ENCODE measurements around the gene HSPA8.

HSPA8 gene

DNA sequence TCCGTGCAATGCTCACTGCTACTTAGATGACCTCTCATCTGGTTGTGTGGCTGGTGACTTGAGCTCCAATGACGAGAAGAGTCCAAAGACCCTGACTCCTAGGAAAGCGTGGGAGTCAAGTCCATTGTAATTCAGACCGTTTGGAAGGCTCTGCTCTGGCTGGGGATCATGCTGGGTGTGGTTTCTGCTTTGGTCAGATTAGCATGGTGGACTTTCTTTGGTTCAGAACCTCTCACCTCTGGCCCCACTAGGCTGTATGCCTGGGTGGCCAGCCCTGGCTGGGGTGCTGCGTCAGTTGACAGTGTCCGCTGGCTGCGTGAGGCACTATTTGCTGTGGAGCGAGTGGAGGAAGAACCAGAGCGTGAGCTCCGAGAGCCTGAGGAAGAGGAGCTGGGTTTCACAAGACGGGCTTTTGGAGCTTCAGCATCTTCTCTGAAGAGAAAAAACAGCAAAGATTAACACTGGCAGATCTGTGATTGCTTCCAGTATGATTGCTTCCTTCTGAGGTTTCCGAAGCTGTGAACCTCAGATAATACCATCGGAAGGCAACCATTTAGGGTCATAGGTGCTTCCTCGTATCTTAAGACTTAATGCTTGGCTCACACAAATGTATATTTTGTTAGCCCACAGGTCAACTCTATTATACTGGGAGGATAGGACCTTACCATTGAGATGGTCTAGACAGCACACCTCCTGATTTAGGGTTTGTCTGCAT lies 11.6 kb upstream of the HSPA8 start:
- H3K9me2 ChIP-seq (replicated peaks; ENCODE audit: low read depth, low read length) = no peaks in the 10 kb centered on the region
- H3K4me1 ChIP-seq (ENCODE audit: insufficient read depth, low read length, poor library complexity, severe bottlenecking) = peaks cover 8% of the 10 kb centered on the region
- H3K9me3 ChIP-seq (ENCODE audit: insufficient read depth, low read depth, low read length) = no peaks in the 10 kb centered on the region
- H2AFZ ChIP-seq (ENCODE audit: low read length) = no peak overlapping the region
- H3K4me3 ChIP-seq (ENCODE audit: low read length, poor library complexity, severe bottlenecking) = no peak overlapping the region
- H3K36me3 ChIP-seq (ENCODE audit: insufficient read depth, low read length) = no peaks in the 10 kb centered on the region
- no peaks in the 10 kb centered on the region for H3K79me2 ChIP-seq (ENCODE audit: insufficient read depth, low read length)
- no peak overlapping the region for H3K9ac ChIP-seq (ENCODE audit: low read depth, low read length, poor library complexity, severe bottlenecking)
- H3F3A ChIP-seq (ENCODE audit: low read depth) = no peaks in the 10 kb centered on the region
- TF ChIP-seq, protein P1, sequence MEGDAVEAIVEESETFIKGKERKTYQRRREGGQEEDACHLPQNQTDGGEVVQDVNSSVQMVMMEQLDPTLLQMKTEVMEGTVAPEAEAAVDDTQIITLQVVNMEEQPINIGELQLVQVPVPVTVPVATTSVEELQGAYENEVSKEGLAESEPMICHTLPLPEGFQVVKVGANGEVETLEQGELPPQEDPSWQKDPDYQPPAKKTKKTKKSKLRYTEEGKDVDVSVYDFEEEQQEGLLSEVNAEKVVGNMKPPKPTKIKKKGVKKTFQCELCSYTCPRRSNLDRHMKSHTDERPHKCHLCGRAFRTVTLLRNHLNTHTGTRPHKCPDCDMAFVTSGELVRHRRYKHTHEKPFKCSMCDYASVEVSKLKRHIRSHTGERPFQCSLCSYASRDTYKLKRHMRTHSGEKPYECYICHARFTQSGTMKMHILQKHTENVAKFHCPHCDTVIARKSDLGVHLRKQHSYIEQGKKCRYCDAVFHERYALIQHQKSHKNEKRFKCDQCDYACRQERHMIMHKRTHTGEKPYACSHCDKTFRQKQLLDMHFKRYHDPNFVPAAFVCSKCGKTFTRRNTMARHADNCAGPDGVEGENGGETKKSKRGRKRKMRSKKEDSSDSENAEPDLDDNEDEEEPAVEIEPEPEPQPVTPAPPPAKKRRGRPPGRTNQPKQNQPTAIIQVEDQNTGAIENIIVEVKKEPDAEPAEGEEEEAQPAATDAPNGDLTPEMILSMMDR (conservative IDR thresholded peaks at IDR 0.05; ENCODE audit: low read length) = no peak
- TF ChIP-seq EZH2phosphoT487 (IDR thresholded peaks at IDR 0.05; ENCODE audit: borderline replicate concordance) = no peak
- H3K4me2 ChIP-seq (ENCODE audit: low read depth, low read length, poor library complexity, severe bottlenecking) = no peak overlapping the region
- H4K20me1 ChIP-seq (ENCODE audit: insufficient read depth, low read length, poor library complexity, severe bottlenecking) = no peaks in the 10 kb centered on the region
- no peaks in the 10 kb centered on the region for H3K27me3 ChIP-seq (ENCODE audit: insufficient read depth, low read length, poor library complexity, severe bottlenecking)

DNA sequence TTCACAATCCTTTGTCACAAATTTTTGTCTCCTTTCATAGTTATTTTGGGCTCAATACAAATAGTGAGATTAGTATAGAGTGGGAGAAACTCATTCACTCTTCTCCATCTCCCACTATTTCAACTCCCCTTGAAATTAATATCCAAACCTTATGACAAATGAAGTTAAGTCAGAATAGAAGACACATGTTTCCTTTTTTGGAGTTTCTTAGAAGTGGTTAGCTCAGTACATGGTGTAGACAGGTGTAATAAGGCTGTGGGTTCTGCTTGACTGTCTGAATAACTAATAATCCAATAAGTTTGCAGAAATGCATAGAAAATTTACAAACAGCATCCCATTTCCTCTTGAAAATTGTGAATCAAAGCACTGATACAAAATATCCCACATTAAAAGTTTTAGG lies 10.8 kb upstream of the HSPA8 start:
- H3K4me2 ChIP-seq (ENCODE audit: low read depth, low read length, poor library complexity, severe bottlenecking) = no peak overlapping the region
- H3K9me2 ChIP-seq (replicated peaks; ENCODE audit: low read depth, low read length) = no peaks in the 10 kb centered on the region
- peaks cover 8% of the 10 kb centered on the region for H3K4me1 ChIP-seq (ENCODE audit: insufficient read depth, low read length, poor library complexity, severe bottlenecking)
- H3K9ac ChIP-seq (ENCODE audit: low read depth, low read length, poor library complexity, severe bottlenecking) = no peak overlapping the region
- no peak overlapping the region for H3K4me3 ChIP-seq (ENCODE audit: low read length, poor library complexity, severe bottlenecking)
- H3F3A ChIP-seq (ENCODE audit: low read depth) = no peaks in the 10 kb centered on the region
- H3K27me3 ChIP-seq (ENCODE audit: insufficient read depth, low read length, poor library complexity, severe bottlenecking) = no peaks in the 10 kb centered on the region
- H3K36me3 ChIP-seq (ENCODE audit: insufficient read depth, low read length) = no peaks in the 10 kb centered on the region
- no peaks in the 10 kb centered on the region for H4K20me1 ChIP-seq (ENCODE audit: insufficient read depth, low read length, poor library complexity, severe bottlenecking)
- no peak for TF ChIP-seq EZH2phosphoT487 (IDR thresholded peaks at IDR 0.05; ENCODE audit: borderline replicate concordance)
- TF ChIP-seq, protein P1 (conservative IDR thresholded peaks at IDR 0.05; ENCODE audit: low read length) = no peak
- H2AFZ ChIP-seq (ENCODE audit: low read length) = no peak overlapping the region
- no peaks in the 10 kb centered on the region for H3K9me3 ChIP-seq (ENCODE audit: insufficient read depth, low read depth, low read length)
- H3K79me2 ChIP-seq (ENCODE audit: insufficient read depth, low read length) = no peaks in the 10 kb centered on the region

DNA sequence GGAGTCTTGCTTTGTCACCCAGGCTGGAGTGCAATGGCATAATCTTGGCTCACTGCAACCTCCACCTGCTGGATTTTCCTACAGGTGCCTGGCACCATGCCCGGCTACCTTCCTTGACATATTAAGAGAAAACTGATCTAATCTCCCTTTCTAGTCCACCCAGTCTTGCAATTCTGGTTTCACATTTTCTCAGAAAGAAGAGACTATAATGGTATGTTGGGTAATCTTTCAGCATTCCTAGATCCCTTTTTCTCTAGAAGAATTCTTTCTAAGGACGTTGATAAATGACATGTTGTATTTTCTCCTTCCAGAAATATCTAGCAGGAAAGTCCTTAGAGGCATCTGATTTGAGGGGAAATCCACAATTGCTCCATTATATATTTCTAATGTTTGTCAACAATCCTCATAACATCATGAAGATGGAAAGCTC lies 10.4 kb upstream of the HSPA8 start:
- Histone ChIP-seq H3K4me3 (ENCODE audit: low read length, poor library complexity, severe bottlenecking) (no peak overlapping the region), H3K27me3 (ENCODE audit: insufficient read depth, low read length, poor library complexity, severe bottlenecking) (no peaks in the 10 kb centered on the region), H3K9ac (ENCODE audit: low read depth, low read length, poor library complexity, severe bottlenecking) (no peak overlapping the region), H2AFZ (ENCODE audit: low read length) (no peak overlapping the region), H3K9me3 (ENCODE audit: insufficient read depth, low read depth, low read length) (no peaks in the 10 kb centered on the region), H3K9me2 (replicated peaks; ENCODE audit: low read depth, low read length) (no peaks in the 10 kb centered on the region), H3K4me2 (ENCODE audit: low read depth, low read length, poor library complexity, severe bottlenecking) (no peak overlapping the region), H3K4me1 (ENCODE audit: insufficient read depth, low read length, poor library complexity, severe bottlenecking) (peaks cover 8% of the 10 kb centered on the region), H3F3A (ENCODE audit: low read depth) (no peaks in the 10 kb centered on the region), H3K36me3 (ENCODE audit: insufficient read depth, low read length) (no peaks in the 10 kb centered on the region), H4K20me1 (ENCODE audit: insufficient read depth, low read length, poor library complexity, severe bottlenecking) (no peaks in the 10 kb centered on the region), H3K79me2 (ENCODE audit: insufficient read depth, low read length) (no peaks in the 10 kb centered on the region)
- TF ChIP-seq, protein P1 (conservative IDR thresholded peaks at IDR 0.05; ENCODE audit: low read length) = no peak
- no peak for TF ChIP-seq EZH2phosphoT487 (IDR thresholded peaks at IDR 0.05; ENCODE audit: borderline replicate concordance)

Measured in Loucy (cell line).